Measurements from ENCODE around the gene CYP4X1.
"Not testable (repeated sequence)": the region's sequence is repeated elsewhere in the genome, so short reads cannot be mapped to it uniquely, and the experiment has no call there.

CYP4X1 gene, protein sequence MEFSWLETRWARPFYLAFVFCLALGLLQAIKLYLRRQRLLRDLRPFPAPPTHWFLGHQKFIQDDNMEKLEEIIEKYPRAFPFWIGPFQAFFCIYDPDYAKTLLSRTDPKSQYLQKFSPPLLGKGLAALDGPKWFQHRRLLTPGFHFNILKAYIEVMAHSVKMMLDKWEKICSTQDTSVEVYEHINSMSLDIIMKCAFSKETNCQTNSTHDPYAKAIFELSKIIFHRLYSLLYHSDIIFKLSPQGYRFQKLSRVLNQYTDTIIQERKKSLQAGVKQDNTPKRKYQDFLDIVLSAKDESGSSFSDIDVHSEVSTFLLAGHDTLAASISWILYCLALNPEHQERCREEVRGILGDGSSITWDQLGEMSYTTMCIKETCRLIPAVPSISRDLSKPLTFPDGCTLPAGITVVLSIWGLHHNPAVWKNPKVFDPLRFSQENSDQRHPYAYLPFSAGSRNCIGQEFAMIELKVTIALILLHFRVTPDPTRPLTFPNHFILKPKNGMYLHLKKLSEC

DNA sequence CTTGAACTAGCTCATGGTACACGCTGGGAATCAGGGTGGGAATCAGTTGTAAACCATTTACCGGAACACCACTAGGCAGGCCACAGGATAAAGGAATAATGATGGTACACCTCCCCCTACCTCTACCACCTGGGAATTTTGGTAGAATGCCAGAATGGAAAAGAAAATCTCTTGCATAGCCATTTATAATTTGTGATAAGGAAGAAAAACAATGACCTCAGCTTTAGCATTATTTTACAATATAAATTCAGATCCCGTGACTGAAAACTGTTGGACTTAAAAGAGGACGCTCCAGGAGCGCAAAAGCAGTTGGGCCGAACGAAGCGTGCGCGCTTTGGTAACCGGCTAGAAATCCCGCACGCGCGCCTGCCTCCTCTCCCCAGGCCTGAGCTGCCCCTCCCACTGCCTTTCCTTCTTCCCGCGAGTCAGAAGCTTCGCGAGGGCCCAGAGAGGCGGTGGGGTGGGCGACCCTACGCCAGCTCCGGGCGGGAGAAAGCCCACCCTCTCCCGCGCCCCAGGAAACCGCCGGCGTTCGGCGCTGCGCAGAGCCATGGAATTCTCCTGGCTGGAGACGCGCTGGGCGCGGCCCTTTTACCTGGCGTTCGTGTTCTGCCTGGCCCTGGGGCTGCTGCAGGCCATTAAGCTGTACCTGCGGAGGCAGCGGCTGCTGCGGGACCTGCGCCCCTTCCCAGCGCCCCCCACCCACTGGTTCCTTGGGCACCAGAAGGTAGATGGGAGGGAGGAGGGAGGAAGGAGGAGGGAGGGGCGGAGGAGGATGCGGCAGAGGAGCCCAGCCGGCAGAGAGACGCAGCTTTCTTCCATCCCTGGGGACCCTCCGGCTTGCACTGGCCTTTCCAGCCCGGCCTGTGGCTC lies at the start of gene CYP4X1:
Gene CYP4X1, plus strand, starts transcription at position 402 of the 873 bp plus-strand sequence. Its CDS starts 149 bp downstream, at position 551.
- DNase-seq, result no peak

DNA sequence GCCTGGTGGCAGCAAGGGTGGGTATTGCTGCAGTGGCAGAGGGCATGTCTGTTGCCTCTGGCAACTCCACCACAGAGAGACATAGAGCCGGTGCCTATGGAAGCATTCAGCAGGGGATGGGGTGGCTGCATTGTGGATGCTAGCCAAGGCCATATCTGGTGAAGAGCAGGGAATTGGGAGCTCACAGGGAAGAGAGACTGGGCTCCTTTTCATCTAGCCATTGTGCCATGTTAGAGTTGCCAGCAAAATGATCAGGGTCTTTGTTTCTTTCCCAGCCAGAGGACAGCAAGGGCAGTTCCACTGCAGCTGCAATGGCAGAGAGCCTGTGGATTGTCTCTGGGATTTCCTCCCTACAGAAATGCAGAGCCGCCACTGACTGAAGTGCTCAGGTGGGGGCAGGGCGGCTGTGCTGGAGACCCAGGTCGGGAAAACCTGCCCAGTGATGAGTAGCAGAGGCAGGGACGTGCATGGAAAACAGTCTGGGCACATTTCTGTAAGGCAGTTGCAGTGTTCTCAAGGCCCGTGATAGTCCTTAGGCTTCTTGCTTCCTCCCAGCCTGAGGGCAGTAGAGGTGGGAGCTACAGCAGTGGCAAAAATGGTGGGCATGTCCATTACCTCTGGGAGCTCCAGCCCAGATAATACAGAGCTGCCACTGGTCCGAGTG lies 40.2 kb upstream of the CYP4X1 start:
- DNase-seq, result no peak

DNA sequence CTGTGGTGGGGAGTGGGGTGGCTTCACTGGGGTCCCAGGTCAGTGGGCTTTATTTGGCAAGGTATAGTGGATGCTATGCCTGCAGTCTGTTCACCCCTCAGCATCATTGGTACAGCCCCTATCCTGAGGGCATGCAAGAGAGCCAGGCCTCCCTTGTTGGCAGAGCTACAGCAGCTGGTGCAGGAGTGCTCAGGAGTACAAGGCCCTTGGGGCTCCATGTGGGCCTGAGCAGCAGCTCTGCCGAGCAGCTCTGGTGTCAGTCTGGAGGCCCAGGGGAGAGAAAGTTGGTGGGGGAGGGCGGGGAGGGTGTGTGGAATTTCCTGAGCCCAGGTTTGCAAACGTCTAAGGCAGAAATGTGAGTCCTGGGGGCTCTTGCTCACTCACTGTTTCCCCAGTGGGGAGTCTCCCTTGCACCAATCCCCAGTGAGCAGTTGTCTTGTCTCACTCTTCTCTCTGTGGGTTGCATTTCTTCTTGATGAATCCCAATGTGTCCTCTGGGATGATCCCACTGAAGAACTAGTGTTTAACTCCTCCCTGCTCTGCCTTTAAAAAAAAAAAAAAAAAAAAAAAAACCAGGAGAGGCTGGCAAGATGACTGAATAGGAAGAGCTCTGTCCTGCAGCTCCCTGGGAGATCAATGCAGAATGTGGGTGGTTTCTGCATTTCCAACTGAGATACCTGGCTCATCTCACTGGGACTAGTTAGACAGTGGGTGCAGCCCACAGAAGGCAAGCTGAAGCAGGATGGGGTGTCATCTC lies 39.5 kb upstream of the CYP4X1 start:
- no peak for DNase-seq

DNA sequence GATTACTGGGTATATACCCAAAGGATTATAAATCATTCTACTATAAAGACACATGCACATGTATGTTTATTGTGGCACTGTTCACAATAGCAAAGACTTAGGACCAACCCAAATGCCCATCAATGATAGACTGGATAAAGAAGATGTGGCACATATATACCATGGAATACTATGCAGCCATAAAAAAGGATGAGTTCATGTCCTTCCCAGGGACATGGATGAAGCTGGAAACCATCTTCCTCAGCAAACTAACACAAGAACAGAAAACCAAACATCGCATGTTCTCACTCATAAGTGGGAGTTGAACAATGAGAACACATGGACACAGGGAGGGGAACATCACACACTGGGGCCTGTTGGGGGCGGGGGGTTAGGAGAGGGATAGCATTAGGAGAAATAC lies 32.9 kb upstream of the CYP4X1 start:
- DNase-seq, result not testable (repeated sequence)

DNA sequence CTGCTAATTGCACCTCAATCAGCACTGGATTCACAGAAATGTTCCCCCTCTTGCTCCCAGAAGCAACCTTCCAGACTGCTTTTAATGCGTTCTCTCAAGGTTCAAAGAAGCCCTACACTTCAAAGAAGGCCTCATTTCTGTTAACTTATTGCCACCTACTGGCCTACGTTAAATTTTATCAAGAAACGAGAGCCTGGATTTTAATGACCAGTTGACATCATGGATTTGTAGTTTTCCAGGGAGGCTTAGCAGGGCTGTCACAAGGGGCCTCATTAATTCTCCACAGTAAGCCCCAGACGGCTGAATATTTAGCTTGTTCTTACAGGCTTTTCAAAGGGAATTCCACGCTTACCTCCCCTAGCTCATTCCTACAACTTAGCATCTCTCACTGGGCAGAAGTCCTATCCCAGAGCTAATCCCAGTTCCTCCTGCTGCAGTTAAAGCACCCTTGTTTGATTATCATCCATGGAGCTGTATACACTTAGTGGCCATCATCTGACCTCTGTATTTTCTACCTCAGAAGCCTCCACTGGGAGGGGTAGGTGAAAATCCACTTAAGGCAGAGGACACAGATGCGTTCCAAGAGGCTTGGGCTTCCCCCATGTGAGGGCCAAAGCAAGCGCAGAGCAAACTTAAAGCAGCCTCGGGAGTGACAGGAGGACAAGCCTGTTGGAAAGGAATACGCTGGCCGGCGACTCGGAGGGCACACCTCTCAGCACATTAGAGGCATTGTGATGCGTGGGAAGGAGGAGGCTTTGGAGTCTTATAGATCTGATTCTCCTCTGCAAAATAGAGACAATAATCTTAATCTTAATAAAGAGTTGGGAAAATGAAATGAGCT lies 32.2 kb upstream of the CYP4X1 start:
- no peak for DNase-seq

DNA sequence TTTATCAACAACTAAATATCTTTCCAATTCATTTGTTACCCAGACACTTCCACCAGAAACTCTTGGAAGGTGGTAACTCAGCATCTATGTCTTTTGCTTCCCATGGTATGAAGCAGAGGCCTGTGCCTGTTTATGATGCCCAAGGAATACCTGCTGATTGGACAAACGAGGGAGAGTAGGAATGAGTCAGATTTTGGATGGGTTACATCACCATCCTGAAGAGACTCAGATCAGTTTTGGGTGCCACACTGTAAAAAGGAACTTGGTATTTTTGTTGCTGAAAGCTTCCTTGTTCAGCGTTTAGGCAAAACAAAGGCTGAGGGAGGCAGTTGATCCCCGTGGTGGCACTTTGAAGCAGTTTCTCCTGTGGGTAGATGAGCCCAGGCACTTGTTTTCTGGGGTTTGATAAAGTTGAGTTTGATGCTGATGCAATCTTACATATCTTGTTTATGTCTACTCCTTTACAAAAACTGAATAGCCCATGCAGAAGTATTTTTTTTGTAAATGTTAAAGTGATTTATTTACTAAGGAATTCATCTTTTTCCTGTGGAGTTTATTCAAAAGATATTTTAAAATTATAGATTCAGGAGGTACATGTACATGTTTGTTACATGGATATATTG lies 26.7 kb upstream of the CYP4X1 start:
- no peak for DNase-seq

DNA sequence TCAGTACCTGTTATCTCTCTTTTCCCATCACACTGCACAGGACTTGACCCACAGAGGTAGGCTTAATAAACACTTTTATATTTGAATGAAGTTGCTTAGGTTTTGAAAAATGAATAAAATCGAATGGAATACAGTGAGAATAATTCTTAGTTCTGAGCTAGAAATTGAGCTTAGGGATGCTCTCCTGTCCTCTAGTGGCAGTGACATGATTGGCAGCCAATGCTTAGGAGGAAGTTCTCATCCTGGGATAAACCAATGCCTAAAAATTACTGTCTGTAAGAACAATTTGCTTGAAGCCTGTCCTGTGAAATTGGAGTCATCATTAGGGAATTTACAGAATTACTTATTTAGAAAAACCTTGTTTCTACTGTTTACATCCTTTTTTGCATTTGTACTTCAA lies 21.3 kb upstream of the CYP4X1 start:
- no peak for DNase-seq

DNA sequence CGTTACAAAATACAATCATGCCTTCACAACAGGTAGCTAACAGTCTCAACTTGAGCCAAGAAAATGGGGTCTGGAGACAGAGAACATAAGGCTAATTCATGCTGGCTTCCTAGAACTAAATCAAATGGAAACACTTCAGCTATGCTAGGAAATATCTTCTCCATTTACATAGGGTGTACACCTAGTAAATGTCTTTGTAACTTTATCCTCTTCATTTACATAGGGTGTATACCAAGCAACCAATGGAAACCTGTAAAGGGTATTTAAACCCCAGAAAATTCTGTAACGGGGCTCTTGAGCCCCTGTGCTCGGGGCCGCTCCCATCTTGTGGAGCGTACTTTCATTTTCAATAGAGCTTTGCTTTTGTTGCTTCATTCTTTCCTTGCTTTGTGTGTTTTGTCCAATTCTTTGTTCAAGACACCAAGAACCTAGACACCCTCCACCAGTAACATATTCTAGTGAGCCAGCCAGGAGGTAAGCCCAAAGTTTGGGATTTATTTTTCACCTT lies 19.5 kb upstream of the CYP4X1 start:
- DNase-seq, result no peak

DNA sequence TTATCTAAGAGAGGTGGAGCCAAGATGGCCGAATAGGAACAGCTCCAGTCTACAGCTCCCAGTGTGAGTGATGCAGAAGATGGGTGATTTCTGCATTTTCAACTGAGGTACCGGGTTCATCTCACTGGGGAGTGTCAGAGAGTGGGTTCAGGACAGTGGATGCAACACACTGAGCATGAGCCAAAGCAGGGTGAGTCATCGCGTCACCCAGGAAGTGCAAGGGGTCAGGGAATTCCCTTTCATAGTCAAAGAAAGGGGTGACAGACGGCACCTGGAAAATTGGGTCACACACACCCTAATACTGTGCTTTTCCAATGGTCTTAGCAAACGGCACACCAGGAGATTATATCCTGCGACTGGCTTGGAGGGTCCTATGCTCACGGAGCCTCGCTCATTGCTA lies 17.0 kb upstream of the CYP4X1 start:
- DNase-seq, result not testable (repeated sequence)

DNA sequence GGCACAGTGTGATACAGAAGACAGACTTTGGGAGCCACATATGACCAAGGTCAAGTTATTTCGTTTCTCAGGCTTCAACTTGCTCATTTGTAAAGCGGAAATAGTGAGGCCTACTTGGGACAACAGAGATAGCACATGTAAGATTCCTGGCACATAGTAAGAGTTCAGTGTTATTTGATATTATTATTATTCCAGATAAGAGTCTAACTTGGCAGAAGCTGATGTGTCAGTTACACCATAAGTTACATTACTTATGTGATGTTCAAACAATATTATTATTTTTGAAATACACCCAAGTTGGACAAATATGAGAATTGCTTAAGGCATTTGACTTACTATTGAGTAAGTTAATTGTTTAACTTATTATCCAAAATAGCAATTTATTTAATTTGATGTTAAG lies 10.2 kb upstream of the CYP4X1 start:
- DNase-seq, result no peak

DNA sequence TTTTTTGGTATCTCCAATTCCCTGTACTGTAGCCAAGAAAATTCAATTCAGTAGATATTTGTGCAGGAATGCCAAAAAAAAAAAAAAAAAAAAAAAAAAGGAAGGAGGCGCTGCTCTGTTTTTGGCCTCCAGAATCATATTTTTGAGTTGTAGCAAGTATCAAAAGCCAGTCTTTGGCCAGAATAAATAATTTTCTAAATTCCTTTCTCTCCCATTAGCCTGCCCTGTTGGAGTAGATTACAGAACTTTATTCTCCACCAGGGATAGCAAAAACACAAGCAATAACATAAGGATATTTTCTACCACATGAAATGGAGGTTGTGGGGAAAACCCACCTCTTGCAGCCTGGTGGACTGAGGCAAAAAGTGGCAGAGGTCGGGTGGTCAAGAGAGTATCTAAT lies 2.4 kb upstream of the CYP4X1 start:
- DNase-seq, result no peak

DNA sequence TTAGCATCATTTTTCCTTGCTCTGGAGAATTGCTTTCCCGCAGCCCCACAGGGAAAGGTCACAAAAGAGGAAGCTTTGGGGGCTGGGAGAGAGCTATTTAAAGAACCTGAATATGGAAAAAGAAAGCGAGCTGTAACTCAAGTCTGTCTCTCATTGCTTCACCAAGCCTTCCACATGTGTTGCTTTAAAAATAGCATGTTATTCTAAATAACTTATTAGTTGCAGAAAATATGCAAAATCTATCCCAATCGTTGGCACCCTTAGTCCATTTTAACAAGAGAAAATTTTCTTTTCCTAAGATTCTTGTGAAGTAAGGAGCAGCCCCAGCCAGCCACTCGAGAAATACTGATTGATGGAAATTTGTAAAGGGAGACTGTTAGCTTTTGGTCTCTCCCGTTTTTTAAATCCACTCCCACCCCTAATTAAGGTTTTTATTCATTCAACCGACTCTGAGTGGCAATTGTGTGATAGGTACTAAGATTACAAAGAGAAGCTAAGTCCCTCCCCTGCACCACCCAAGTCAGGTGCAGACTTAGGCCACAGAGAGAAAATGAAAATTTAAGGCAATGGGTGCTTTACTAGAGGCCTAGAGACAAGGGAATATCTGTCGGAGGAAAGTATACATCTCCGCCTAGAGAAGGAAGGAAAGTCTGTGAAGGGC lies 802 bp downstream of the CYP4X1 start:
- DNase-seq, result no peak

DNA sequence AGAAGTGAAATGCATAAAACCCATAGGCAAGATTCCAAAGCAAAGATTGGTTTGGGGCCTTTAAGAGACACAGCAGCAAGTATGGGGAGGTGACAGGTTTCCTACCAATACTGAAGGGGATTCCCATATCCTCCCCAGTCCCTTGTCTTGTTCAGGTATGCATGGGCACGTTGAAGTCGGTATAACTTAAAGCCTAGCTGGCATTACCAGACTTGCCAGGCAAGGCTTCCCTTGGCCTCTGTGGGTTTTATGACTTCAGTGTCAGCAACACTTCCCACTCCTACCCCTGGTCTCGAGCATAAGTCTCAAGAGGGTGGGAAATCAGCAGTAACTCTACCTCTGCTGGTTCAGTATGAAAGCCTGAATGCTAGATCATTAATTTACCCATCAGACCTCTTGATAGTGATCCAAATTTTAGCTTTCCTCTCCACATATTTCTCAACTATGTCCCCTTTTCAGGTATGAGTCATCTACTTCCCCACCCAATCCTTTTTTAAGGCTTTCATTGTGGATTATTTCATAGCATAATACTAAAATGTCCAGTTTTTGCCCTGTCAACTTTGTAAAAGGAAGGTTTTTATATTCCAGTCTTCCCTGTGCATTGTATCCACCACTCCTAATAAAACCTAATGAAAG lies 6.8 kb downstream of the CYP4X1 start:
- DNase-seq, result no peak

DNA sequence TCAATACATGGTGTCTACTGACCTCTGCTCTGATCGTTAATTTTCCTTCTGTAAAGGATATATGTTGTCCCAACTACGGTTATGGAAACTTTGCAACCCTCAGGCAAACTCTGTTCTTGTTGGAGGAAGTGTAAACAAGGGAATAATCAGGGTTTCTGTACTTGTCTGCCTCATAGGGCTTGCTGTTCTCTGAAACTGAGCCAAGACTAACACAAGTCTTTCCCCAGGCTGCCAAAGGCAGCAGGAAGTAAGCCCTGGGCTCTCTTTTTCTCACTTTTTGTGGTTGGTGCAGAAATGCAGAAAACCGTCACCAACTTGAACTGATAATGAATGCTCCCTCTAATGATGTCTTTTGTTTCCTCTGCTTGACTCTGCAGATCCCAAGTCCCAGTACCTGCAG lies 7.6 kb downstream of the CYP4X1 start:
- DNase-seq, result no peak

DNA sequence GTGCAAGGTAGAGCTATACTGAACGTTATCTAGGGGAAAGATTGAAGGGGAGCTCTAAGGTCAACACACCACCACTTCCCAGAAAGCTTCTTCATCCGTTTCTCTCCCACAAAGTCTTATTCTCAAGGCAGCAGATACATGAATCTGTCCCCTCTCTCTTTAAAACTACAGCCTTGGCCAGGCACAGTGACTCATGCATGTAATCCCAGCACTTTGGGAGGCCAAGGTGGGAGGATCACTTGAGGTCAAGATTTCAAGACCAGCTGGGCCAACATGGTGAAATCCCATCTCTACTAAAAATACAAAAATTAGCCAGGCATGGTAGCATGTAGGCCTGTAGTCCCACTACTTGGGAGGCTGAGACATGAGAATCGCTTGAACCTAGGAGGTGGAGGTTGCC lies 8.1 kb downstream of the CYP4X1 start:
- no peak for DNase-seq

DNA sequence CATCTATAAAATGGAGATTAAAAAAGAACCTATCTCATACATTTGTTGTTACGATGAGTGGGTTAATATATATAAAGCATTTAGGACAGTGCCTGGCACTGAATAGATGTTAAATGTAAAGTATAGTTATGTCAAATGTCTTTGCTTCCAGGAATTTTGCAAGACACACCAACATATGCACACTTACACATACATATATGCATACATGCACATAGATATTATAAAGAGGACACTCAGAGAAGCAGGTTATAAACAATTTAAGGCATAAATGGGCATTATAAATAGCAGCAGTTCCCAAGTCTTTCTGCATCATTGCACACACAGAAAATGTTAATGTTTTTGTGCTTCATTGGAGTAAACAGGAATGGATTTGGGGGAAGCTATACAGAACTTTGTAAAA lies 13.3 kb downstream of the CYP4X1 start:
- DNase-seq, result no peak

DNA sequence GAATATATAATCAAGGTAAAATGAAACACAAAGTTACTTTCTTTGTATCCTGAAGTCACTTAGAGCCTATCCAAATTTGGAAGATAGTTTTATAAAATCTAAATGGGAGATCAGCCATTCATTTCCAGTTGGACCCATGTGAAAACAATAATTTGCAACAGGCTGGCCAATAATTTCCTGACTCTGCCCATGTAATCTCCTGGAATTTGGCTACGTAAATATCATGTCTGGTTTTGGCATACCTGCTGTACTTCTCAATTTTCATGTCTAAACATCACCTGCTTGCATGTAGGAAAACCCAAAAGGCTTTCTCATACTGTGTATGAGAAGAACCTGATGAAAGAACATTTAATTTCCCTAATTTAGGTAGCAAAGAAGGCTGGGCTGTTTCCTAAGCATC lies 35.9 kb downstream of the CYP4X1 start:
- DNase-seq, result no peak

DNA sequence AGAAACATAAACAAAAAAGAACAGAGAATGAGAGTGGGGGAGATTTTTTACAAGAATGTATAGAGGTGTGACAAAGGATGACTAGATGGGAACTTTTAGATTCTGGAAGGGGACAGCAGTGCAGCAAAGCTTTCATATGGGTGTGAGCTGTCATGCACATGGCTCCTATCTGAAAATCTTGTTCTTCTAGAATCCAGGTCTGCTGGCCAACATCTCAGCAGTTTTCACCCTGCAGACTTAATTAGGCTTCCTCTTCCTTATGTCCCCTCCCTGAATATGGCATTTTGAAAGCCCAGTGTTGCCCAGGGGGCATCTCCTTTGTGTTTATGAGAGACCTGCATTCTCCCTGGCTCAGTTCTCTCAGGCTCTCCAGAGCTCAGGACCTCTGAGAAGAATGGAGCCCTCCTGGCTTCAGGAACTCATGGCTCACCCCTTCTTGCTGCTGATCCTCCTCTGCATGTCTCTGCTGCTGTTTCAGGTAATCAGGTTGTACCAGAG lies 43.7 kb downstream of the CYP4X1 start, which contains the start of gene CYP4Z1:
Gene CYP4Z1, plus strand, starts transcription at position 135 of the 498 bp plus-strand sequence. Its CDS starts 260 bp downstream, at position 395.
- DNase-seq, result no peak

DNA sequence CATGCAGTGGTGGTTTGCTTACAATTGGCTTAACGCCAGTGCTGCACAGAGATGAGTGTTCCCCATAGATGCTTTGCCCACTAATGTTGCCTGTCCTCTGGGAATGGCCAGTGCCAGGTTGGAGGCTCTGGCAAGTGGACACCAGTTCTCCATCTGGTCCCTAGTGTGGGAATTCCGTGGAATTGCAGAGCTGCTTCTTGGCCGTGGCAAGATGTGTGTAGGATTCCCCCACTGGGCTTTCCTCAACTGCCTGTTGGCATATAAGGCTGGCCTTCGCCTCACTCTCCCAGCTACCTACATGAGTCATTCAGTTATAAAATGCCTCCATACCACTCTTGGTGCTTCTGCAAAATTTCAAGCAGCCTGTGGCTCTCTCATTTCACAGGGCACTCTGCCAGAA lies 45.6 kb downstream of the CYP4X1 start:
- not testable (repeated sequence) for DNase-seq

All from NCI-H2107 (cell line).